Measurements from ENCODE around the gene FILIP1.
A peak's percentile ranks its signal among the peaks of the same experiment; 100 is the strongest.

Gene FILIP1

DNA sequence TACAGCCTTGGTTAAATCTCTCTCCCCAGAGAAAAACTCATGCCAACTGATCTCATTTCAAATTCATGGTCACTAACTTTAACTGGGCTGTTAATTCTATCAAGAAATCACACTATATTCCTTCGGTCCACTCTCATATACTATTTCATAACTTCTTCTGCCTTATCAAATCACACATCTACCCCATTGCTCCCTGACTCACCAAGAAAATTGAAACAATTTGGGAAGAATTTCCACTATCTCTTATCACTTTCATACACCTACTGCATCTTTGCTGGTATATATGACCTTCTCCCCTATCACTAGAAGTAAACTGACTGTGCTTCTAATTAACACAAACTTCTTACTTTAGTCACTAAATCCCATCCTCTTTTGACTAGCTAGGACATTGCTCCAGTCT lies 102.3 kb downstream of the FILIP1 start:
- H3K27me3 ChIP-seq (ENCODE audit: low read depth): no peaks in the 10 kb centered on the region
- no peaks in the 10 kb centered on the region; the same call in 1 of the 2 replicates for H3K9me3 ChIP-seq
- no peaks in the 10 kb centered on the region for H3K36me3 ChIP-seq (replicated peaks)
- in situ Hi-C loops (cut with MboI; ENCODE audit: low sequenced_read_pairs): no loop called here
- no peak for DNase-seq (ENCODE audit: low spot score in 2 of 2)
- no peak overlapping the region for H3K4me3 ChIP-seq
- no peaks in the 10 kb centered on the region for H3K4me1 ChIP-seq

DNA sequence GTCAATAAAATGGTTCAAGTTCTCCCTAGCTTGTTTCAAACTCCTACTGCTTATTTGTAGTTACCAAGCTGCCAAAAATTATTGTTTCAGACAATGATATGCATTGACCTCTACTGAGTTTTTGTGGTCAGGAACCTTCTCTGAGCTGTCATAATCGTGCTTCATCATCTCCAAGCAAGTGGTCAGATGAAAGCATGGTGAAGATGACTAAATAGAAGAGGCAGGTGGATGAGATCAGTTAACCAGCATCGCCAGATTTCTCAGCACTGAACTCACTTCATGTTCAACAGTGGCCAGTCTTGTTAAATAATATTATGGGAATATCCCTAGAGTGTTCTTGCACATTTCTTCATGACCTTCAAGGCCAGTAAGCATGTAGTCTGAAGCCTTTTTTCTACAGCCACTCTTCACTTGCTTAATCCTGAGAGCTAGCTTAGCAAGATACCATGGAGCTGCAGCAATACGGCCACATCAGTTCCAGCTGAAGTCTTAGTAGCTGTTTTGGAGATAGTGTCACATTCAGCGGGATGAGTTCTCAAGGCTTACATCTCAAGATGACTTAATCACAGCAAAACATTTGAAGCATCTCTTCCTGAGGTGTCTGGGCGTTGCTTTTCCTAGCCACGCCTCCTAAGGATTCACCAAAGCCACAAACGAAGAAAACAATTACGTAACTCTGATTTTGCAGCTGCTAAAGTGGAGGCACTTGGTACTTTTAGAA lies 107.4 kb downstream of the FILIP1 start:
- Histone ChIP-seq H3K4me1 (peaks cover 17% of the 10 kb centered on the region), H3K9me3 (no peaks in the 10 kb centered on the region), H3K36me3 (replicated peaks) (no peaks in the 10 kb centered on the region), H3K27me3 (ENCODE audit: low read depth) (no peaks in the 10 kb centered on the region), H3K4me3 (no peak overlapping the region)
- DNase-seq (ENCODE audit: low spot score in 2 of 2): no peak
- in situ Hi-C loops (cut with MboI; ENCODE audit: low sequenced_read_pairs): no loop called here

DNA sequence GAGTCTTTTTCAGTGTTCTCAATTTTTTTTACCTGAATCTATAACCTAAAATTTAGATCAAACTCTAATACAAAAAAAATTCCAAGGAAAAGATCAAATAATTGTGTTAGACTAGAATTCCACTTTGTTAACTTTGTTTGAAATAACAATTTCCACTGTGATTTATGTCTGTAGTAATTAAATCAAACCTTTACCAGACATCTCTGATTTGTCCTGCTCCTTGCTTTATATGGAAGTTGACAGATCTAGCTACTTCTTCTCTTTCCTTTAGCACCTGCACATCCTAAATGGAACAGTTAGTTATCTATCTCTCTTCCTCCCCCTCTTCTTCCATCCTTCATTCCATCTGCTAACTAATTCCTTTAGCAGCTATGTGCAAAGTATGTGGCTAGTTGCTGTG lies 109.5 kb downstream of the FILIP1 start:
- Histone ChIP-seq H3K4me1 (peaks cover 17% of the 10 kb centered on the region), H3K4me3 (no peak overlapping the region), H3K36me3 (replicated peaks) (no peaks in the 10 kb centered on the region), H3K9me3 (no peaks in the 10 kb centered on the region), H3K27me3 (ENCODE audit: low read depth) (no peaks in the 10 kb centered on the region)
- no peak for DNase-seq (ENCODE audit: low spot score in 2 of 2)
- in situ Hi-C loops (cut with MboI; ENCODE audit: low sequenced_read_pairs): no loop called here

DNA sequence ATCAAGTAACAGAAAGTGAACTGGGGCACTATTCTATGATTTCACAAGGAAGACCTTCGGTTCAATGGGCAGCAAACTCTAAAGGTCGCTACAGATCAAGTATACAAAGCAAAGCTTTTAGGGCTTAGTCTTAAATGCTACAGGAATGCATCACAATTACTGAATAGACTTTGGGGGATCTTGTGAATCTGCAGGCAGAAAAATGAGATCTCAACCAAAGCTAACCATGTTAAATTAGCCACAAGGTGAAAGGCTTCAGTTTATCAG lies 111.0 kb downstream of the FILIP1 start:
- Histone ChIP-seq H3K27me3 (ENCODE audit: low read depth) (no peaks in the 10 kb centered on the region), H3K4me3 (no peak overlapping the region), H3K9me3 (no peaks in the 10 kb centered on the region), H3K4me1 (peaks cover 28% of the 10 kb centered on the region), H3K36me3 (replicated peaks) (no peaks in the 10 kb centered on the region)
- DNase-seq (ENCODE audit: low spot score in 2 of 2): peak in 1 of 2 experiments; percentile 54
- in situ Hi-C loops (cut with MboI; ENCODE audit: low sequenced_read_pairs): no loop called here

DNA sequence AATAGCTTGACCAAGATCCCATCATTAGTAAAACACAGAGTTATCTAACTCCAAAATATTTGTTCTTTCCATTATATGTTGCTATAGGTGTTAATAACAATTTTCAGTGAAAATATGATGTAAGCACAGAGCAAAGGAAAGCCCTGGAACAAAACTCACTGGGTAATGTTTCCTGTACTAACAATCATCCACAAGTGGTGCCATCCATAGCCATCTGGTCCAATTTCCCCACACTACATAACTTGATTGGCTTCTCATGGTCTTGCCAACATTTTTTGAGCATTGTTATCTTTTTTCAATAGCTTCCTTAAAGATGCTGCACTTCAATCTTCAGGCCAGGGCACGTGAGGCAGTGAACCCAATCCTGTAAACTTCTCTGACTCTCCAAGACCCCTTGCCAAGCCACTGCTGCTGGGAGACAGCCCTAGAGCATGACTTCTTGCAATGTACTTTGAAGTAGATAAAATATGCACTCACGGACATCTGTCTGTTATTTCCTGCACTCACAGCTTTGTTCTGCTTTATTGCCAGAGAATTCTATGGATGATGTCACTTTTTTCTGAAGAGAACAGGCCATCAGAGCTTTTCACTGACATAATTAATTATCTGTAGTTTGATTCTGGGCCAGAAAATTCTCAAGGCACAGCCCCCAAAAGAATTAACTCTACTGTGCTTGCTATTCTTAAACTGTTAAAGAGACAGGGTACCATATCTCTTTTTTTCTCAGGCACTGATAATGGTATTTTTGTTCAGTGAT lies 111.5 kb downstream of the FILIP1 start:
- Histone ChIP-seq H3K4me3 (no peak overlapping the region), H3K9me3 (no peaks in the 10 kb centered on the region), H3K36me3 (replicated peaks) (no peaks in the 10 kb centered on the region), H3K4me1 (peaks cover 33% of the 10 kb centered on the region), H3K27me3 (ENCODE audit: low read depth) (no peaks in the 10 kb centered on the region)
- no peak for DNase-seq (ENCODE audit: low spot score in 2 of 2)
- in situ Hi-C loops (cut with MboI; ENCODE audit: low sequenced_read_pairs): no loop called here

DNA sequence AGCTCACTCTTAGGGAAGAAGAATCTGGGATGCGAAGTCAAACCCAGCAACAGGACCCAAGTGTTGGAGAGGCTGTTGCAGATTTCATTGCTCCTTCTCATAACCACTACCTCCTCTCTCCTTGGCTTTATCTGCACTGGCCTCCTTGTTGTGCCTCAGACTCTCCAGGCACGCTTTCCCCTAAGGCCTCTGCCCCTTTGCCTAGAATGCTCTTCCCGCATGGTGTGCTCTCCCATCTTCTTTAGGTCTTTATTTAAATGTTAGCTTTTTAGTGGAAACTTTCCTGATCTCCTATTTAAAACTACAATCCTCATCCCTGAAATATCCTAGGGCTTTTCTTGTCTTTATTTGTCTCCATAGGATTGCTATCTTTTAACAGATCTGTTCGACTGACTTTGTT lies 114.1 kb downstream of the FILIP1 start:
- Histone ChIP-seq H3K27me3 (ENCODE audit: low read depth) (no peaks in the 10 kb centered on the region), H3K9me3 (no peaks in the 10 kb centered on the region), H3K36me3 (replicated peaks) (no peaks in the 10 kb centered on the region), H3K4me3 (no peak overlapping the region), H3K4me1 (peaks cover 44% of the 10 kb centered on the region)
- in situ Hi-C loops (cut with MboI; ENCODE audit: low sequenced_read_pairs): no loop called here
- DNase-seq (ENCODE audit: low spot score in 2 of 2): no peak

DNA sequence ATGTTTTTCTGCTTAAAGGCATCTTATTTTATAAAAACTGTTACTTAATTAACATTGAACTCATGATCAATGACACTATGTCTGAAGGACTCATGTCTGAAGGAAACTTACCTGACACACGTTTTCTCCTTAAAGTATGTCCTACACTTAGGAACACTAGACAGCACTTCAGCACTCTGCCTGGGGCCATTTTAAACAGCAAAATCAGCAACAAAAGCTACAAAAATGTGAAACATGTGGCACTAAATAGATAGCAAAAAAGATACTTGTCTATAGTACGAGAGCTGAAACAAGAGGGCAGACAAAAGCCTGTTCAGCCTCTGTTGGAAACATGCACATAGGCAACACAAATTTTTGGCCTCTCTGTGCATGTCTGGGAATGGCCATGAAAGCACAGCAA lies 115.5 kb downstream of the FILIP1 start:
- no peaks in the 10 kb centered on the region for H3K27me3 ChIP-seq (ENCODE audit: low read depth)
- in situ Hi-C loops (cut with MboI; ENCODE audit: low sequenced_read_pairs): no loop called here
- no peaks in the 10 kb centered on the region for H3K9me3 ChIP-seq
- peak; percentile 32 to 43 for DNase-seq (ENCODE audit: low spot score in 2 of 2)
- H3K4me3 ChIP-seq: no peak overlapping the region
- no peaks in the 10 kb centered on the region for H3K36me3 ChIP-seq (replicated peaks)
- peaks cover 42% of the 10 kb centered on the region for H3K4me1 ChIP-seq

DNA sequence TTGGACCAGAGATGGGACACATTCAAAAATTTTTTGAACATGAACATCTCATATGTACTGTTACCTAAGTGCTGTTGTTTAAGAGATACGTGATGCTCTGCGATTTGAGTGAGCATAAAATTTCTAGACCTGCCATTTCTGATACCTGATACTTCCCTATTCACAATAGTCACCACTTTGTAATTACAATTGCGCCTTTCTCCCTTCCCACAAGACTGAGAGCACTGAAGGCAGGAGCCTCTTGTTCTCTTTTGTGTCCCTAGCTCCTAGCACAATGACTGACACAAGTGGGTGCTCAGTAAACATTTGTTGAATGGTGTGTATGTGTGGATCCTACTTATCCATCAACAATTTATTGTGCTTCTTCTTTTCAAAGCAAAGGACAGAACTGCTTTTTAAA lies 116.2 kb downstream of the FILIP1 start:
- Histone ChIP-seq H3K9me3 (no peaks in the 10 kb centered on the region), H3K36me3 (replicated peaks) (no peaks in the 10 kb centered on the region), H3K27me3 (ENCODE audit: low read depth) (no peaks in the 10 kb centered on the region), H3K4me3 (no peak overlapping the region), H3K4me1 (peaks cover 35% of the 10 kb centered on the region)
- in situ Hi-C loops (cut with MboI; ENCODE audit: low sequenced_read_pairs): no loop called here
- DNase-seq (ENCODE audit: low spot score in 2 of 2): peak; percentile 48 to 76

DNA sequence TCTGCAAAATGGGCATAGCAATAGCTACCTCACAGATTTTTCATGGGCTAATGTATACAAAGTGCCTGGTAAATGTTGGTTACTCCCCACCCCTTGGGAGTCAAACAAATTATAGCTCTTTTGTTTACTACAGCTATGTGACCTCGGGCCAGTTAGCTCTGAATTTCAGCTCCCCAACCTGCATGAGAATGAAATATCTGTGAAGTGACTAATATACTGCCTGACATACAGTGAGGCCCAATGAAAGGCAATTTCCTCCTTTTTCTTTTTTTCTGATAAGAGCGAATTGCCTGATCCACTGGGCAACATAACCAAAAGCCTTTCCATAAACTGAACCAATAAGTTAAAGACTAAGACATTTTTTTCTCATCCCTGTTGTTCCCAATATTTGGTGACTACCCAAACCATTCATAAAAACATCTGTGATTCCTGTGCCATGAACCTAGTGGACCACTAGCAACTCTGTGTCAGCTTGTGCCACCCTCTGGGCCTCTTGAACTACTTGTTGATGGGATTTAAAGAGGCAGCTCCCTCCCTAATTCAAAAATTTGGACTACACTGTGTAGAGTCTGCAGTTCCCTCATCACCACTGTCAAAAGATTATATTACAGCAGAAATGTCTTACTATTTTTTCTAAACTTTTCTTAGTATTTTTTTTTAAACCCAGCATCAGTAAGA lies 117.1 kb downstream of the FILIP1 start:
- Histone ChIP-seq H3K4me1 (peaks cover 27% of the 10 kb centered on the region), H3K4me3 (no peak overlapping the region), H3K27me3 (ENCODE audit: low read depth) (no peaks in the 10 kb centered on the region), H3K9me3 (no peaks in the 10 kb centered on the region), H3K36me3 (replicated peaks) (no peaks in the 10 kb centered on the region)
- DNase-seq (ENCODE audit: low spot score in 2 of 2): peak; percentile 20 to 44
- in situ Hi-C loops (cut with MboI; ENCODE audit: low sequenced_read_pairs): no loop called here

DNA sequence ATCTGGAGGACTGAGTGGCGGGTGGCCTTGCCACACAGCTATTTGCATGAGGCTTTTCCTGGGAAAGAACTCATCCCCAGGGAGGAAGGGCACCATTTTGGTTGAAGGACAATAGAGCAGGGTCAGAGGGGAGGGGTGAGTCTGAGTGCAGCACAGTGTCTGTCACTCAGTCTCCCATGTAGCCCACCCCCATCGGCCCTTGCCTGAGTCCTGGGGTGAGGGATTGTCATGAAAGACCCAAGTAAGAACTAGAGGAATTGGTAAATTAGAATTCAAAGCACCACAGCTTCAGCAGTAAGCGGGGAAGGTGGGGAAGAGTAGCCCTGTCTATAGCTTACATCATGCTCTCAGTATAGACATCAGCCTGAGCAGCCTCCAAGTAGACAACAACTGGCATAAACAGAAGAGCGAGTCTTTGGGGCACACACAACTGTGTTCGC lies 118.6 kb downstream of the FILIP1 start:
- Histone ChIP-seq H3K9me3 (no peaks in the 10 kb centered on the region), H3K4me3 (no peak overlapping the region), H3K27me3 (ENCODE audit: low read depth) (no peaks in the 10 kb centered on the region), H3K36me3 (replicated peaks) (no peaks in the 10 kb centered on the region), H3K4me1 (peaks cover 27% of the 10 kb centered on the region)
- peak in 1 of 2 experiments; percentile 18 for DNase-seq (ENCODE audit: low spot score in 2 of 2)
- in situ Hi-C loops (cut with MboI; ENCODE audit: low sequenced_read_pairs): no loop called here

DNA sequence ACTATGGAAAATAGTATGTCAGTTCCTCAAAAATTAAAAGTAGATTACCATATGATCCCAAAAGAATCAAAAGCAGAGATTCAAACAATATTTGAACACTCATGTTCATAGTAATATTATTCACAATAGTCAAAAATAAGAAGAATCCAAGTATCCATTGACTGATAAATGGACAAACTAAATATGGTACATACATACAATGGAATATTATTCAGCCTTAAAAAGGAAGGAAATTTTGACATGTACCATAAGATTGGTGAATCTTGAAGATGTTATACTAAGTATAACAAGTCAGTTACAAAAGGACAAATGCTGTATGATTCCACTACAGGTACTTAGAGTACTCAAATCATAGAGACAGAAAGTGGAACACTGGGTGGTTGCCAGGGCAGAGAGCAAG lies 120.7 kb downstream of the FILIP1 start:
- H3K4me3 ChIP-seq: no peak overlapping the region
- H3K9me3 ChIP-seq: no peaks in the 10 kb centered on the region
- in situ Hi-C loops (cut with MboI; ENCODE audit: low sequenced_read_pairs): no loop called here
- no peak for DNase-seq (ENCODE audit: low spot score in 2 of 2)
- no peaks in the 10 kb centered on the region for H3K27me3 ChIP-seq (ENCODE audit: low read depth)
- peaks cover 22% of the 10 kb centered on the region for H3K4me1 ChIP-seq
- H3K36me3 ChIP-seq (replicated peaks): no peaks in the 10 kb centered on the region

DNA sequence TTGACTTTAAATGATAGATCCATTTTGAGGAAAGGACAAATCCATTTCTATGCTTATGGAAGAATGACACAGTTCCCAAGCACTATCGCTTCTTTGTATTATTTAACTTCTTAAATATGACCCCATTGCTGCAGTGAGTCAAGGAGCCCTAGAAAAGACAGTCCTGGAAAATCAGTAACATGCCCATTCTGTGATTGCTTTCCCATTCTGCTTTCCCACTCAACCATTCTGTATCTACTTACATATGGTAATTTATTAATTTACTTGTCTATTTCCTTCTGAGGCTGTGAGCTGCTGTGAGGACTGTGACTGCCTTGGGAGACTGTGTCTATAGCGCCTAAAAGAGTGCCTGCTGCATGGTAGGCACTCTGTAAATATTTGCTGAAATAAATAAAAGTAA lies 123.6 kb downstream of the FILIP1 start:
- no peaks in the 10 kb centered on the region for H3K9me3 ChIP-seq
- no peak for DNase-seq (ENCODE audit: low spot score in 2 of 2)
- H3K36me3 ChIP-seq (replicated peaks): no peaks in the 10 kb centered on the region
- peaks cover 3% of the 10 kb centered on the region; the same call in 1 of the 2 replicates for H3K4me1 ChIP-seq
- in situ Hi-C loops (cut with MboI; ENCODE audit: low sequenced_read_pairs): no loop called here
- no peaks in the 10 kb centered on the region for H3K27me3 ChIP-seq (ENCODE audit: low read depth)
- H3K4me3 ChIP-seq: no peak overlapping the region

DNA sequence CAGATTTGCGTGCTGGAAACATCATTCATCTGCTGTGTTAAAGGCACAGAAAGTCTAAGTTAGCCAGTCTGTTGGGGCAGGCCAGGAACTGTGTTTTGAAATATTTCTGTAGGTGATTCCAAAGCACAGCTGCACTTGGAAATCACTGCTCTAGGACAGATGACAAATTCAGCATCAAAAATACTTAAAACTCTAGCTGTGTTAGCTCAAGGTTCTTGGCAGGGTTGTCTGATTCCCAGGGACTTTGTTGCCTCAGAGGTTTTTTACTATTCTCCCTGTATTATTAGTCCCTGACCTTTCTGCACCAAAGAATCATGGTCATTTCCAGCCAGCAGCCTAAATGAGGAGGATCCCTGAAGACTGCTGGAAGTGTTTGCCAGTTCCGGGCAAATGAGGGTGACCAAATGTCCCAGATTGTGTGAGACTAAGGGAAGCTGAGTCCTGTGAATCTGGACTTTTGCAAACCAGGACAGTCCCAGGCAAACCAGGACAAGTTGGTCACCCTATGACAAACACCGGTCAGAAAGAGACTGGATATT lies 124.7 kb downstream of the FILIP1 start:
- Histone ChIP-seq H3K4me1 (peaks cover 3% of the 10 kb centered on the region; the same call in 1 of the 2 replicates), H3K4me3 (no peak overlapping the region), H3K9me3 (no peaks in the 10 kb centered on the region), H3K27me3 (ENCODE audit: low read depth) (no peaks in the 10 kb centered on the region), H3K36me3 (replicated peaks) (no peaks in the 10 kb centered on the region)
- in situ Hi-C loops (cut with MboI; ENCODE audit: low sequenced_read_pairs): no loop called here
- no peak for DNase-seq (ENCODE audit: low spot score in 2 of 2)

All from HAP-1 (cell line).